ENCODE results near the gene TRPM2.

TRPM2 gene

GRCh38 chr21:44353191-44353970, at the start of gene TRPM2:
Gene TRPM2, plus strand, starts transcription at chr21:44353621. Its CDS starts 80 bp downstream, at chr21:44353701.
- peak; percentile 96 for DNase-seq

GRCh38 chr21:44304011-44304616, 49.3 kb upstream of the TRPM2 start:
- no peak for DNase-seq

GRCh38 chr21:44304877-44305293, 48.5 kb upstream of the TRPM2 start:
- no peak for DNase-seq

GRCh38 chr21:44305691-44306090, 47.7 kb upstream of the TRPM2 start:
- DNase-seq: no peak

GRCh38 chr21:44306936-44307704, 46.3 kb upstream of the TRPM2 start:
- DNase-seq: no peak

- DNase-seq: no peak
Measured at GRCh38 chr21:44310628-44311507, 42.6 kb upstream of the TRPM2 start.

- DNase-seq: no peak
Measured at GRCh38 chr21:44312089-44312488, 41.3 kb upstream of the TRPM2 start.

GRCh38 chr21:44312716-44313115, 40.7 kb upstream of the TRPM2 start:
- no peak for DNase-seq

GRCh38 chr21:44313451-44313850, 40.0 kb upstream of the TRPM2 start:
- DNase-seq: no peak

GRCh38 chr21:44314128-44314527, 39.3 kb upstream of the TRPM2 start:
- no peak for DNase-seq

- DNase-seq: no peak
Measured at GRCh38 chr21:44314561-44314960, 38.9 kb upstream of the TRPM2 start.

- DNase-seq: no peak
Measured at GRCh38 chr21:44315691-44316203, 37.7 kb upstream of the TRPM2 start.

- no peak for DNase-seq
Measured at GRCh38 chr21:44316277-44316900, 37.0 kb upstream of the TRPM2 start.

- no peak for DNase-seq
Measured at GRCh38 chr21:44317241-44317782, 36.1 kb upstream of the TRPM2 start.

- DNase-seq: no peak
Measured at GRCh38 chr21:44317871-44318270, 35.5 kb upstream of the TRPM2 start.

GRCh38 chr21:44318489-44319285, 34.7 kb upstream of the TRPM2 start:
- DNase-seq: no peak

- DNase-seq: no peak
Measured at GRCh38 chr21:44319407-44320065, 33.9 kb upstream of the TRPM2 start.

- no peak for DNase-seq
Measured at GRCh38 chr21:44320847-44321246, 32.6 kb upstream of the TRPM2 start.

- DNase-seq: no peak
Measured at GRCh38 chr21:44321846-44322450, 31.5 kb upstream of the TRPM2 start.

Measured in SIG-M5 (cell line).